Immature natural killer cell (primary cell): ENCODE measurements around the gene RRP9. TPM values are rescaled to one million over a fixed set of nuclear protein-coding genes. Genes with fewer than 3 reads are reported as not detected.

Experiments
- polyA plus RNA-seq, 3 donors: library from polyadenylated mRNA; unstranded; fragments of 300-500 nt; fragmentation: Illumina TruSeq; gene quantifications; one replicate each; pipeline ENCODE4 v1.2.3, GENCODE V29; 2021

RRP9 gene
- polyA plus RNA-seq, 3 donors from 2014 or later, result 15.5 to 22.5 (median 21.2) TPM

Other genes with a start within 250 kb of the RRP9 start
- gene GRM2, start 234.8 kb downstream of the RRP9 start, polyA plus RNA-seq, result not detected
- not detected for gene IQCF6, start 162.7 kb downstream of the RRP9 start, polyA plus RNA-seq
- gene IQCF2, start 80.3 kb downstream of the RRP9 start, polyA plus RNA-seq, result not detected
- gene IQCF5, start 66.3 kb downstream of the RRP9 start, polyA plus RNA-seq, result not detected
- gene IQCF1, start 38.6 kb downstream of the RRP9 start, polyA plus RNA-seq, result not detected
- 1 to 10 TPM in 2 of 3 donors, not detected in 1; 2.3 to 2.9 TPM for gene PARP3, start 459 bp upstream of the RRP9 start, polyA plus RNA-seq
- not detected for gene GPR62, start 13.5 kb upstream of the RRP9 start, polyA plus RNA-seq
- 10 to 100 TPM in 1 of 3 donors, 1 to 10 TPM in 2; 7.2 to 12.7 (median 9.3) TPM for gene PCBP4, start 25.6 kb upstream of the RRP9 start, polyA plus RNA-seq
- 10 to 100 TPM; 44.9 to 62.3 (median 51.6) TPM for gene ABHD14B, start 32.1 kb upstream of the RRP9 start, polyA plus RNA-seq
- gene ABHD14A, start 33.2 kb upstream of the RRP9 start, polyA plus RNA-seq, result 100 to 1,000 TPM in 1 of 3 donors, 10 to 100 TPM in 2; 90.2 to 134 (median 97.6) TPM
- gene ACY1, start 41.6 kb upstream of the RRP9 start, polyA plus RNA-seq, result 10 to 100 TPM; 19.0 to 52.7 (median 23.8) TPM
- 1,000 to 10,000 TPM in 1 of 3 donors, 100 to 1,000 TPM in 2; 501 to 1,073 (median 800) TPM for gene RPL29, start 54.0 kb upstream of the RRP9 start, polyA plus RNA-seq
- 1 to 10 TPM; 1.2 to 4.3 (median 1.6) TPM for gene DUSP7, start 114.7 kb upstream of the RRP9 start, polyA plus RNA-seq
- 1 to 10 TPM in 2 of 3 donors, not detected in 1; 2.9 to 4.0 TPM for gene POC1A, start 212.5 kb upstream of the RRP9 start, polyA plus RNA-seq